WTC11 (cell line): ENCODE measurements around the gene SEMA4D. TPM values are rescaled to one million over a fixed set of nuclear protein-coding genes. Genes with fewer than 3 reads are reported as not detected.

Source experiments
- ATAC-seq: fragments of 200-7000 bp; cut with Tn5 transposase; 2 replicates; pipeline ENCODE4 v1.10.0; 2021; ENCODE audit warnings: mild to moderate bottlenecking, moderate library complexity
- CTCF ChIA-PET: fragments of 300-600 bp; sonication (Branson Sonifier 250); formaldehyde crosslinking; loops from one replicate; lab custom pipeline; 2021; ENCODE audit warnings: antibody characterized with exemption; lab: Charles Lee
- POLR2A ChIA-PET: fragments of 350-600 bp; sonication (Branson Sonifier 250); formaldehyde crosslinking; loops from one replicate; lab custom pipeline; 2021; ENCODE audit warnings: antibody characterized with exemption; lab: Charles Lee
- DNase-seq: peaks from one replicate; pipeline ENCODE4 v3.0.0; 2021; ENCODE audit warnings: low spot score
- H3K27ac Mint-ChIP-seq: 2 replicates; pipeline ENCODE4 v1.8.0; 2021; ENCODE audit warnings: mixed read lengths
- H3K27me3 Mint-ChIP-seq: 2 replicates; pipeline ENCODE4 v1.8.0; 2021; ENCODE audit warnings: low read depth, mild to moderate bottlenecking, moderate library complexity, mixed read lengths
- H3K36me3 Mint-ChIP-seq: 2 replicates; pipeline ENCODE4 v1.8.0; 2021; ENCODE audit warnings: mixed read lengths
- H3K4me1 Mint-ChIP-seq: 2 replicates; pipeline ENCODE4 v1.8.0; 2022; ENCODE audit warnings: mixed read lengths
- H3K4me3 Mint-ChIP-seq: 2 replicates; pipeline ENCODE4 v1.8.0; 2021; ENCODE audit warnings: mild to moderate bottlenecking, moderate library complexity, mixed read lengths
- H3K9me3 Mint-ChIP-seq: 2 replicates; pipeline ENCODE4 v1.8.0; 2021; ENCODE audit warnings: mixed read lengths
- AFF4 ChIP-seq: sonication (generic); formaldehyde crosslinking; IDR thresholded peaks from 2 replicates; pipeline ENCODE4 v1.8.1; 2023; ENCODE audit warnings: mild to moderate bottlenecking, missing genetic modification reagents, borderline replicate concordance
- ARID4B ChIP-seq: sonication (generic); formaldehyde crosslinking; IDR thresholded peaks from 2 replicates; pipeline ENCODE4 v1.8.0; 2023; ENCODE audit warnings: missing genetic modification reagents, mild to moderate bottlenecking, borderline replicate concordance
- ATF3 ChIP-seq: sonication (generic); formaldehyde crosslinking; conservative IDR thresholded peaks from 2 replicates; pipeline ENCODE4 v1.8.1; 2022; ENCODE audit warnings: mild to moderate bottlenecking, missing genetic modification reagents
- E2F5 ChIP-seq: sonication (generic); formaldehyde crosslinking; IDR thresholded peaks from 2 replicates; pipeline ENCODE4 v1.8.1; 2022; ENCODE audit warnings: mild to moderate bottlenecking, moderate library complexity, missing genetic modification reagents
- ELF4 ChIP-seq: sonication (generic); formaldehyde crosslinking; IDR thresholded peaks from 2 replicates; pipeline ENCODE4 v1.8.1; 2022; ENCODE audit warnings: low read depth, mild to moderate bottlenecking, moderate library complexity, missing genetic modification reagents
- ESRRA ChIP-seq: sonication (generic); formaldehyde crosslinking; IDR thresholded peaks from 2 replicates; pipeline ENCODE4 v1.8.1; 2022; ENCODE audit warnings: mild to moderate bottlenecking, missing genetic modification reagents, borderline replicate concordance
- FOXJ3 ChIP-seq: sonication (generic); formaldehyde crosslinking; IDR thresholded peaks from 2 replicates; pipeline ENCODE4 v1.9.0; 2021; ENCODE audit warnings: missing genetic modification reagents, mild to moderate bottlenecking, borderline replicate concordance
- FOXP1 ChIP-seq: sonication (generic); formaldehyde crosslinking; IDR thresholded peaks from 2 replicates; pipeline ENCODE4 v1.8.0; 2022; ENCODE audit warnings: missing genetic modification reagents, mild to moderate bottlenecking, moderate library complexity, borderline replicate concordance
- NFATC4 ChIP-seq: fragments of 250-450 bp; sonication (Bioruptor Pico); IDR thresholded peaks from 2 replicates; pipeline ENCODE4 v1.9.0; 2021; ENCODE audit warnings: mild to moderate bottlenecking
- NFE2L1 ChIP-seq: sonication (generic); formaldehyde crosslinking; IDR thresholded peaks from 2 replicates; pipeline ENCODE4 v1.8.1; 2023; ENCODE audit warnings: missing genetic modification reagents
- PRDM15 ChIP-seq: sonication (generic); formaldehyde crosslinking; IDR thresholded peaks from 2 replicates; pipeline ENCODE4 v1.8.0; 2022; ENCODE audit warnings: missing genetic modification reagents
- SMAD4 ChIP-seq: sonication (generic); formaldehyde crosslinking; IDR thresholded peaks from 2 replicates; pipeline ENCODE4 v1.8.0; 2022; ENCODE audit warnings: mild to moderate bottlenecking, missing genetic modification reagents
- TP53 ChIP-seq: sonication (generic); formaldehyde crosslinking; IDR thresholded peaks from 2 replicates; pipeline ENCODE4 v1.8.1; 2023; ENCODE audit warnings: mild to moderate bottlenecking, missing genetic modification reagents
- ZNF263 ChIP-seq: sonication (generic); formaldehyde crosslinking; IDR thresholded peaks from 2 replicates; pipeline ENCODE4 v1.8.1; 2022; ENCODE audit warnings: low read depth, mild to moderate bottlenecking, moderate library complexity, missing genetic modification reagents
- ZNF671 ChIP-seq: fragments of 250-450 bp; sonication (Bioruptor Pico); IDR thresholded peaks from 2 replicates; pipeline ENCODE4 v1.8.0; 2021; ENCODE audit warnings: mild to moderate bottlenecking
- total RNA-seq: library from RNA; stranded (reverse); gene quantifications from 3 replicates; pipeline ENCODE4 v1.2.3, GENCODE V29; 2021

Gene SEMA4D
- total RNA-seq, 1 experiment from 2014 or later, result 67.8 TPM

- TF ChIP-seq ZNF263 (no peak), ARID4B (CRISPR knock-in tag) (no peak), ZNF671 (CRISPR knock-in tag) (no peak), ELF4 (no peak), PRDM15 (CRISPR knock-in tag) (no peak), NFATC4 (CRISPR knock-in tag) (no peak)
Measured at GRCh38 chr9:89361031-89361430, 136.9 kb downstream of the SEMA4D start (continued).

- H3K27me3 Mint-ChIP-seq, result no peaks in the 10 kb centered on the region
- ChIA-PET POLR2A (no interaction called here), CTCF (no interaction called here)
- H3K9me3 Mint-ChIP-seq, result no peaks in the 10 kb centered on the region
- H3K4me1 Mint-ChIP-seq, result no peaks in the 10 kb centered on the region
- peaks cover 57% of the 10 kb centered on the region for H3K36me3 Mint-ChIP-seq
- TF ChIP-seq FOXP1 (CRISPR knock-in tag) (no peak), SMAD4 (CRISPR knock-in tag) (no peak), NFE2L1 (no peak), FOXJ3 (CRISPR knock-in tag) (no peak), ATF3 (no peak), AFF4 (CRISPR knock-in tag) (no peak), TP53 (CRISPR knock-in tag) (no peak), ZNF263 (no peak), ESRRA (CRISPR knock-in tag) (no peak), E2F5 (CRISPR knock-in tag) (no peak)
- H3K27ac Mint-ChIP-seq, result no peak overlapping the region
- no peak for ATAC-seq
- DNase-seq, result no peak
- H3K4me3 Mint-ChIP-seq, result no peak overlapping the region
Measured at GRCh38 chr9:89360465-89360864, 137.4 kb downstream of the SEMA4D start.
